Neural cell (in vitro differentiated cells): ENCODE results near the gene KBTBD13. TPM values are rescaled to one million over a fixed set of nuclear protein-coding genes. Genes with fewer than 3 reads are reported as not detected.
"Not testable (repeated sequence)": the region's sequence is repeated elsewhere in the genome, so short reads cannot be mapped to it uniquely, and the experiment has no call there.

ENCODE experiments used
- H2AFZ ChIP-seq: fragments of 200-600, 300-800 bp; sonication (generic), shearing (Covaris generic); 2 replicates; pipeline ENCODE4 v1.6.0; 2014; ENCODE audit warnings: low read depth, mild to moderate bottlenecking, antibody characterized with exemption, low read length, moderate library complexity
- H3F3A ChIP-seq: fragments of 200-600 bp; shearing (Covaris generic); 2 replicates; pipeline ENCODE4 v1.6.1; 2016; ENCODE audit warnings: mild to moderate bottlenecking, moderate library complexity, mixed read lengths, antibody characterized with exemption, low read length; ENCODE audit not compliant: insufficient read depth, poor library complexity, severe bottlenecking
- H3K27ac ChIP-seq: fragments of 200-600, 300-800 bp; sonication (generic), shearing (Covaris generic); 2 replicates; pipeline ENCODE4 v1.5.1; 2014; ENCODE audit warnings: mild to moderate bottlenecking, low read length, moderate library complexity
- H3K27me3 ChIP-seq: fragments of 300-800, 200-600 bp; sonication (generic), shearing (Covaris generic); 2 replicates; pipeline ENCODE4 v1.6.0; 2014; ENCODE audit warnings: mild to moderate bottlenecking, low read depth, low read length, moderate library complexity; ENCODE audit not compliant: insufficient read depth
- H3K36me3 ChIP-seq: fragments of 300-800, 200-600 bp; sonication (generic), shearing (Covaris generic); 2 replicates; pipeline ENCODE4 v1.5.1; 2014; ENCODE audit warnings: mild to moderate bottlenecking, antibody characterized with exemption, low read length, moderate library complexity; ENCODE audit not compliant: insufficient read depth
- H3K4me2 ChIP-seq: fragments of 300-800, 200-600 bp; sonication (generic), shearing (Covaris generic); 2 replicates; pipeline ENCODE4 v1.6.0; 2014; ENCODE audit warnings: mild to moderate bottlenecking, low read length
- H3K4me3 ChIP-seq: fragments of 300-800, 200-600 bp; sonication (generic), shearing (Covaris generic); 2 replicates; pipeline ENCODE4 v1.5.1; 2014; ENCODE audit warnings: mild to moderate bottlenecking, low read length, moderate library complexity
- H3K79me2 ChIP-seq: fragments of 200-600 bp; shearing (Covaris generic); replicated peaks from 2 replicates; pipeline ENCODE4 v1.6.0; 2014; ENCODE audit warnings: mild to moderate bottlenecking, low read length, moderate library complexity; ENCODE audit not compliant: insufficient read depth
- H3K9ac ChIP-seq: fragments of 300-800, 200-600 bp; sonication (generic), shearing (Covaris generic); 2 replicates; pipeline ENCODE4 v1.6.1; 2016; ENCODE audit warnings: mild to moderate bottlenecking, low read length, mixed read lengths
- H3K9me2 ChIP-seq: fragments of 200-600 bp; shearing (Covaris generic); 2 replicates; pipeline ENCODE4 v1.6.1; 2016; ENCODE audit warnings: mild to moderate bottlenecking, low read length, mixed read lengths; ENCODE audit not compliant: insufficient read depth
- H3K9me3 ChIP-seq: fragments of 200-600, 300-800 bp; sonication (generic), shearing (Covaris generic); 2 replicates; pipeline ENCODE4 v1.6.1; 2016; ENCODE audit warnings: mild to moderate bottlenecking, mixed run types, low read length, moderate library complexity, mixed read lengths
- H4K20me1 ChIP-seq: fragments of 200-600 bp; shearing (Covaris generic); 2 replicates; pipeline ENCODE4 v1.6.1; 2016; ENCODE audit warnings: mild to moderate bottlenecking, mixed run types; ENCODE audit not compliant: insufficient read depth
- CTCF ChIP-seq: fragments of 450-650 bp; IDR thresholded peaks from 2 replicates; pipeline ENCODE4 v1.5.1; 2014; ENCODE audit warnings: antibody characterized with exemption, mild to moderate bottlenecking, moderate library complexity; ENCODE audit not compliant: poor library complexity, severe bottlenecking
- EP300 ChIP-seq: fragments of 450-650 bp; conservative IDR thresholded peaks from 2 replicates; pipeline ENCODE4 v1.6.1; 2014; ENCODE audit warnings: antibody characterized with exemption, mild to moderate bottlenecking, moderate library complexity; ENCODE audit not compliant: poor library complexity, severe bottlenecking
- EZH2 ChIP-seq: fragments of 200-600, 300-800 bp; shearing (Covaris generic), sonication (generic); IDR thresholded peaks from 2 replicates; pipeline ENCODE4 v1.6.1; 2014; ENCODE audit warnings: antibody characterized with exemption, low read length, borderline replicate concordance, mild to moderate bottlenecking; ENCODE audit not compliant: insufficient read depth, poor library complexity, severe bottlenecking
- MXI1 ChIP-seq: fragments of 450-650 bp; conservative IDR thresholded peaks from 2 replicates; pipeline ENCODE4 v1.6.1; 2014; ENCODE audit warnings: antibody characterized with exemption, mild to moderate bottlenecking; ENCODE audit not compliant: poor library complexity, severe bottlenecking
- POLR2AphosphoS5 ChIP-seq: IDR thresholded peaks from 2 replicates; pipeline ENCODE4 v1.6.1; 2012
- RAD21 ChIP-seq: fragments of 450-650 bp; conservative IDR thresholded peaks from 2 replicates; pipeline ENCODE4 v1.6.1; 2014; ENCODE audit warnings: antibody characterized with exemption, mild to moderate bottlenecking, moderate library complexity
- REST ChIP-seq: IDR thresholded peaks from 2 replicates; pipeline ENCODE4 v1.6.1; 2012; ENCODE audit warnings: borderline replicate concordance
- SMC3 ChIP-seq: fragments of 450-650 bp; conservative IDR thresholded peaks from 2 replicates; pipeline ENCODE4 v1.6.1; 2014; ENCODE audit warnings: antibody characterized with exemption, mild to moderate bottlenecking, moderate library complexity; ENCODE audit not compliant: poor library complexity
- TAF1 ChIP-seq: IDR thresholded peaks from 2 replicates; pipeline ENCODE4 v1.6.1; 2012; ENCODE audit warnings: low read depth
- polyA plus RNA-seq: library from polyadenylated mRNA; depleted of rRNA; stranded (reverse); fragments of >200 nt; gene quantifications from 2 replicates; pipeline ENCODE4 v1.2.3, GENCODE V29; 2014

The KBTBD13 gene
- polyA plus RNA-seq, 1 donor from 2014 or later, result not detected

GRCh38 chr15:65041787-65042186 lies 34.8 kb upstream of the KBTBD13 start:
- Histone ChIP-seq H3K4me3 (no peak overlapping the region), H3K27ac (no peak overlapping the region), H3K9ac (no peak overlapping the region), H3K4me2 (no peak overlapping the region), H3K79me2 (no peaks in the 10 kb centered on the region), H3K9me3 (no peaks in the 10 kb centered on the region), H2AFZ (no peak overlapping the region), H3K27me3 (no peaks in the 10 kb centered on the region), H3K36me3 (no peaks in the 10 kb centered on the region), H4K20me1 (no peaks in the 10 kb centered on the region), H3K9me2 (no peaks in the 10 kb centered on the region), H3F3A (no peaks in the 10 kb centered on the region)
- TF ChIP-seq REST (no peak), RAD21 (no peak), POLR2AphosphoS5 (no peak), EZH2 (no peak), EP300 (no peak)

DNA sequence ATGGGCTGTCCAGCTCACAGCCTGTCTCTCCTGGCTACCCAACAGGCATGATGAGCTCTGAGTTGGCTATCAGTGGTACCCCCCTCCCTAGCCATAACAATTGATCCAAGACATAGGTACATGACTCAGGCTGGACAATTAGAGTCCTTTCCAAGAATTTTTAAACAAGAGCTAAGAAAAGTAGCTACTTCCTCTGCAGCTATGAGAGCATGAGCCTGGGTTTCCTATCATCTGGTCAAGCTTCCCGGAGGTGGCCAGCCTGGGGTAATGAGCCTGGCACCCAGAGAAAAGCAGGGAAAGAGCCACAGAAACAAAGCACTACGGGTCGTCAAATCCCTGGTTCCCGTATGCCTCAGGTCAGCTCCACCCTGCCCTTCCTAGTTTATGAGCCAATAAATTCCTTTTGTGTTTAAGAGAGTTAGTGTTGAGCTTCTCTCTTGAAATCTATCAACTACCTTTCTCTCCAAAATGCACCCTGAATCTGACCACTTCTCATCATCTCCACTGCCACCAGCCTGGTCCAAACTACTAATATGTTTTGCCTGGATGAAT lies 33.7 kb upstream of the KBTBD13 start:
- H3K4me2 ChIP-seq, result no peak overlapping the region
- H2AFZ ChIP-seq, result no peak overlapping the region
- H3K27ac ChIP-seq, result no peak overlapping the region
- no peaks in the 10 kb centered on the region for H3K9me2 ChIP-seq
- TF ChIP-seq SMC3 (no peak), EZH2 (no peak), REST (no peak), TAF1 (no peak), EP300 (no peak), MXI1 (no peak), POLR2AphosphoS5 (no peak), RAD21 (no peak), CTCF (no peak)
- no peaks in the 10 kb centered on the region for H4K20me1 ChIP-seq
- no peaks in the 10 kb centered on the region for H3K9me3 ChIP-seq
- H3K79me2 ChIP-seq, result no peaks in the 10 kb centered on the region
- H3F3A ChIP-seq, result no peaks in the 10 kb centered on the region
- H3K27me3 ChIP-seq, result no peaks in the 10 kb centered on the region
- no peaks in the 10 kb centered on the region for H3K36me3 ChIP-seq
- H3K4me3 ChIP-seq, result no peak overlapping the region
- H3K9ac ChIP-seq, result no peak overlapping the region

- not testable (repeated sequence) for H3K27ac ChIP-seq, H3K79me2 ChIP-seq, H3K27me3 ChIP-seq, H3K4me3 ChIP-seq, H3K9me3 ChIP-seq, H2AFZ ChIP-seq, H3K4me2 ChIP-seq, H3K9me2 ChIP-seq, H3K9ac ChIP-seq, H3F3A ChIP-seq, H3K36me3 ChIP-seq, H4K20me1 ChIP-seq
These were observed 32.3 kb upstream of the KBTBD13 start for GRCh38 chr15:65044218-65044617.
